Left colon (tissue), 2 donors: ENCODE results near the gene HS3ST2. TPM values are rescaled to one million over a fixed set of nuclear protein-coding genes. Genes with fewer than 3 reads are reported as not detected.

Experiments
- ATAC-seq: fragments of 200-7000 bp; cut with Tn5 transposase; one replicate; pipeline ENCODE4 v1.9.1; 2020; ENCODE audit warnings: mild to moderate bottlenecking, moderate library complexity
- DNase-seq, 2 donors: peaks; one replicate each; pipeline ENCODE4 v3.0.0-alpha.2; 2020
- intact Hi-C, 2 donors: fragments of 100-400 bp; cut with DNase I in 1 of 2; cut with micrococcal nuclease in 1 of 2; formaldehyde crosslinking; loops; one replicate each; pipeline versions ENCODE4 v1.11.2 to v1.14.0; 2022; cut with DNase I, micrococcal nuclease
- long read RNA-seq: library from polyadenylated mRNA; unstranded; transcript quantifications from one replicate; pipeline ENCODE4 v2.0.0, GENCODE V29; 2021
- total RNA-seq, 2 donors: library from RNA; stranded (reverse); fragmentation: NEBNext Ultra II Directional; extraction: Animal tissue kit (Norgen Biotek cat#: 25700); gene quantifications; one replicate each; pipeline ENCODE4 v1.2.1, GENCODE V29; 2021
- donor health status: DM: no; HTN: no; CAD: no.
- donor health status: DM: yes; HTN: yes; CAD: no.

The HS3ST2 gene
- total RNA-seq: under 1 TPM; 0.24 to 0.28 TPM
- long read RNA-seq: 0 reads

GRCh38 chr16:22813948-22814710 lies at the start of gene HS3ST2:
HS3ST2 (plus strand) TSS chr16:22814162; CDS start chr16:22814611, 449 bp downstream.
- intact Hi-C loops: no loop called here
- peak in 1 of 2 donors; percentile 49 for DNase-seq
- peak; percentile 72 for ATAC-seq

DNA sequence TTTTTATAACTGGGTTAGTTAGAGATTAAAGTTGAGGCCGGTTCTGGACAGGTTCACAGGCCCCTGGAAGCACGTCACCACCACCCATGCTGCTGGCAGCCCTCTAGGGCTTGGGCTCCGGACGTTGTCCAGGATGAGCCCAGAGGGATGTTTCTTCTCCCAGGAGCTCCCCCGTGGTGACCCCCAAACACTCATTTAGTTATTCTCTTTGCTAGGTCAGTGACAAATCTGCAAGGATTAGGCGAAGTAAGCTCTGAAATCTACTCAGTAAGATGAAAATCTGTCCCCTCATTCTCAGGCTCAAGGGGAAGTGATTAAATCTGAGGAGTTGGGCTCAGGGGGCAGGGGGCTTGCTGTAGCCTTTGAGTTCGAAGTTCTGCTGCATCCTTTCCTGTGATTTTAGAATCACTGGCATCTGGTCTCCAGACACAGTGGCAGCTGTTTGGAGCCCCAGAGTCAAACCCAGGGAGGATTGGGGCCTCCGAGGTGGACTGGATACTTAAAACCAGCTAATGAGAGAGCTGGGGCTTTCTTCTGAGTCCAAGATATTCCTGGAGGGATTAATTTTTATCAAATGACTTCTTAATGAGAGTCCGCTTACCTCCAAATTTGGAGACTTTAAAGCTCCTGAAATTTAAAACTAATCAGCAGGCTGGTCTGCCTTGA lies 49.2 kb upstream of the HS3ST2 start:
- no peak for DNase-seq
- ATAC-seq: no peak
- intact Hi-C loops: no loop called here

DNA sequence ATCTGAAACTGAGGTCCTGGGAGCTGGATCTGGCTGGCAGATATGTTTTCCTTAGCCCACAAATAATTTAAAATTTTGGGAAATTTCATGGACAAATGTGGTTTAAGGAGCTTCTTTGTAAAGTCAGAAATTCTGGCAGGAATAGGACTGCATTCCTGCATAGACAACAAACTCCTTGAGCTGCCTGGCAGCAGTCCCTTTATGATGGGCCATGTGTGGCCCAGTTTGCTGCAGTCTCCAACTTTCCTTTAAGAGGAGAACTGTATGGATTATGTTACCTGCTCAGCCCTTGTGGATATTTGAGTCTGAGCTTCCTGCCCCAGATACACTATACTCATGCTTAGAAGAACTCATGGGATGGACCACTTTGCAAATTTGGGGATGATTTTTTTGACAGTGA lies 48.5 kb upstream of the HS3ST2 start:
- DNase-seq (no peak), ATAC-seq (no peak)
- intact Hi-C loops: no loop called here

DNA sequence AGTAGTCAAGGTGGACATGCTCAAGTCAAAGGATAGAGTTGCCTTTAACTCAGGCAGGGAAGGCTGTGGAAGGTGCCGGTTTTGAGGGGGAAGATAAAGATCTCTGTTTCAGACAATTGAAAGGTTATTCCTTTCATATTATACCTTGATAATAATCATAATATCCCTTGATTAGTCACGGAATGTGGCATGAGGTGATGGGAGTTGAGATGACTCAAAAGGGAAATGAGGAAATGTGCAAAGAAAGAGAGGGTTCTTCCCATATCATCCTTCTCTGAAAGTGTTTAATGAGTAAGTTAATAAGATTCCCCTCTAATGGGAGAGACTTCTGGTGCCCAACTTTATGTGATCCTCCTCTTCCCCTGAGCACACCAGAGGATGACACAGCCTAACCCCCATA lies 43.1 kb upstream of the HS3ST2 start:
- no peak for ATAC-seq

DNA sequence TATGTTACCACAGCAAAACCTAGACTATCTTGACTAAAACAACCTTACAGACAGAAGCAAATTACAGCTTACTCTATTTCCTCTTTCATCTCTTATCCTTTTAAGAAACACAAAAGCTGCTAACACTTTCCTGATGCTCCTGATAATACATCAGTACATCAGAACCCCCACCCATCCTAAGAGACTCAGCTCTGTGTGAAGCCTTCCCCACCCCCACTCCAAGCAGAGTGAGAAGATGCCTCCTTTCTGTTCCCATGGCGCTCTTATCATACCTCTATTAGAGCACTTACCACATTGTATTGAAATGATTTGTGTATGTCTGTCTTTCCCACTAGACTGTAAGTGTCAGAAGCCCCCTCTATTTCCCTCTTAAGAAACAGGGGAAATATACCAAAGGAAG lies 42.4 kb upstream of the HS3ST2 start:
- no peak for ATAC-seq
- no peak for DNase-seq
- intact Hi-C loops: no loop called here

More for the DNA sequence above, 43.1 kb upstream of the HS3ST2 start:
- DNase-seq: no peak
- intact Hi-C loops: no loop called here

DNA sequence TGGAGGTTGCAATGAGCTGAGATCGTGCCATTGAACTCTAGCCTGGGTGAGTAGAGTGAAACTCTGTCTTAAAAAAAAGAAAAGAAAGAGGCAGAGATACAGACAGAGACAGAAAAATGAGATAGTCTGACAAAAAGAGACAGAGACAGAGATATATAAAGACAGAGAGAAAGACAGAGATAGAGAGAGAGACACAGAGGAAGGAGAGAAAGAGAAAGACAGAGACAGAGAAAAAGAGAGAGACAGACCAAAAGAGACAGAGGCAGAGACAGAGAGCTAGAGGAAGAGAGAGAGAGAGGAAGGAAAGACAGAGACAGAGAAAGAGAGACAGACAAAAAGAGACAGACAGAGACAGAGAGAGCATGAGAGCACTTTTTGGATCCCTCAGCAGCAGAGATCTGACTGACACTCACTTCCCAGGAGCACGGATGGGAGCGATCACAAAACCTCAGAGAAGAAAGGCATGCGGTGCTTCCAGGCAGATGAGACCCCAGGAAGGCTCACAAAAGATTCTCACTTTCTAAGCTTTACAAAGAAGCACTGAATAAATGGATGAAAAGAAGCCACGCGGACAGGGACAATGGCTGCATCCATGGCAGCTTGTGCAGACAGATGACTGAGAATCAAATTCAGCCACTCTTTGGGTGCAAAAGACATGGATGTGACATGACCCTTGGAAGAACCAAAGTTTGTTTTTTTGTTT lies 38.6 kb upstream of the HS3ST2 start:
- ATAC-seq: no peak

DNA sequence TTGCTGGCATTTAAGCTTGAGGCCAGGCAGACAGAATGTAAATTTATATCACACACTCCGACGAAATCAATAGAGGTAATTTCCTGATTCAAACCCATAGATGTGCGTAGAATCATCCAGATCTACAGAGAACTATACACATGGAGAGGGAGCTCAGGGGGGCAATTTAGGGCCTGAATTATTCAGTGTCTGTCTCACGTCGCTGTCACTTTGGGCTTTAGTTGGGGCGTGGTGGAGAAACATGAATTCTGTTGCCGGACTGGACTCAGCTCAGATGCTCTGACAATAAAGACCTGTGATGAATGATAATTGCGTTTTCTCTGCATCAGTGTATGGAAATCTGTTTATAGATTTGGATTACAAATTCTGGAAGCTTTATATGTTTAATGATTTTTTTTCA lies 32.5 kb upstream of the HS3ST2 start:
- intact Hi-C loops: no loop called here
- no peak for ATAC-seq
- no peak for DNase-seq

More for the DNA sequence above, 38.6 kb upstream of the HS3ST2 start:
- intact Hi-C loops: no loop called here
- DNase-seq: no peak

DNA sequence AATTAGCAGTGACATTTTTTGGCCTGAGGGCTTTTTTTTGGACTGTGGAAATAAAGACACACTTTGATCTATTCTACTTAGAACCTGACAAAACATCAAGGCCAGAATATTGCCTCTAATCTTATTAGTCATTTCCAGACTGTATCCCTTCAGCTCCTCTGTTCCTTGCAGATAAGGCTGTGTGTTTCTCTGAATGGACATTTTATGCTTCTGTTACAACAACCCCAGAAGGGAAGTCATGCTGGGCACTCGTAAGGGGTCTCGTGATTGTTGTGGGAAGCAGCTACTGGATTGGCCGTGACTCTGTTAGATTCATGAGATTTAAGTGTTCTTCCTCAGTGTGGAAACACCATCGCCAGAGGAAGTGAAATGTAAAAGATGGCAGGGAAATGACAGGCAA lies 31.6 kb upstream of the HS3ST2 start:
- intact Hi-C loops: no loop called here
- no peak for ATAC-seq
- DNase-seq: no peak

DNA sequence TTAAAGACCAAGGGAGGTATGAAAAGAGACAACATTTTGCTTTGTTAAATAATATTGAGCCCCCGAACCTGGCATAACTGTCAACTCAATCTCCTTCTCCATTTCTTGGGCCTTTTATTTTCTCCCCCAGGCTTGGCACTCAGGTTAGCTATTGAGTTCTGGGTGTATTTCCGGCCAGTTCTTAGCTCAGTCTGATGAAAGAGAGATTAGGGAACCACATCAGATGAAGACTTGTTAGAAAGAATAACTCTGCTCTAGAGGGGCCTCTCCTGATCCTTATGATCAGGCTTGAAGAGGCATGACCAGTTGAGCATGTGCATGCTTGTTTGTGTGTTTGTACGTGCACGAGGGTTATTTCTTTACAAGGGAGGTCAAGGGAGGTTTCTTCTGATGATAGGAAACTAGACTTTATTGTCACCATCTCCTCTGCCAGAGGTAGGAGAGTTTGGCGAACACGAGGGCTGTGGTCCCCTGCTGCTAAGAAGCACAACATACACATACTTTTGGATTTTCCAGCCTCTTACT lies 29.2 kb upstream of the HS3ST2 start:
- intact Hi-C loops: no loop called here
- DNase-seq (no peak), ATAC-seq (no peak)

DNA sequence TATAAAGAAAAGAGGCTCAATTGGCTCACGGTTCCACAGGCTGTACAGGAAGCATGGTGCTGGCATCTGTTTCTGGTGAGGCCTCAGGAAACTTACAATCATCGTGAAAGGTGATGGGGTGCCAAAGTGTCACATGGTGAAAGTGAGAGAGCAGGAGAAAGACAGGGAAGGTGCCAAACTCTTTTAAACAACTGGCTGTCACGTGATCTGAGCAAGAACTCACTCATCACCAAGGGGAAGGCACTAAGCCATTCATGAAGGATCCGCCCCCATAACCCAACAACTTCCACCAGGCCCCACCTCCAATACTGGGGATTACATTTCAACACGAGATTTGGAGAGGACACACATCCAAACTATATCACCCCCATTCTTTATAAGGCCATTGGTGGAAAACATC lies 28.4 kb upstream of the HS3ST2 start:
- ATAC-seq (no peak), DNase-seq (no peak)
- intact Hi-C loops: no loop called here

DNA sequence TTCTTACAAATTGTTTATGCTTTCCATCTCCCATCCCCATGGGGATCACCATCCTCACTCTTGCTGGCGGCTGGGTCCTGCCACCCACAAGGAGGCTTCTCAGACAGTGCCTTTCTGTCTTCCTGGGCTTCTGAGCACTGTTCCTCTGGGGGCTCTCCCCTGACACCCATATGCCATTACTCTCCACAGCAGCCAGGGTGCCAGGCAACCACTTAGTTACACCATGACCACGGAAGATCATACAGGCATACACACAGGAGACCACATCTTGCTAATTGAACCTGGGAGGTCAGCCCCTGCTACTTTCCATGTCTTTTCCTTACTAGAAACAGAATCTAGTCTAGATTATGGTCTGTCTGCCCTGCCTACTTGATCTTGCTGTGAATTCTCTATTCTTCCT lies 27.7 kb upstream of the HS3ST2 start:
- intact Hi-C loops: no loop called here
- no peak for DNase-seq
- no peak for ATAC-seq

- DNase-seq (no peak), ATAC-seq (no peak)
- intact Hi-C loops: no loop called here
Measured at GRCh38 chr16:22786691-22787090, 27.3 kb upstream of the HS3ST2 start.

- DNase-seq (peak in 1 of 2 donors; percentile 12), ATAC-seq (peak; percentile 85)
- intact Hi-C loops: no loop called here
Measured at GRCh38 chr16:22787466-22788192, 26.3 kb upstream of the HS3ST2 start.

DNA sequence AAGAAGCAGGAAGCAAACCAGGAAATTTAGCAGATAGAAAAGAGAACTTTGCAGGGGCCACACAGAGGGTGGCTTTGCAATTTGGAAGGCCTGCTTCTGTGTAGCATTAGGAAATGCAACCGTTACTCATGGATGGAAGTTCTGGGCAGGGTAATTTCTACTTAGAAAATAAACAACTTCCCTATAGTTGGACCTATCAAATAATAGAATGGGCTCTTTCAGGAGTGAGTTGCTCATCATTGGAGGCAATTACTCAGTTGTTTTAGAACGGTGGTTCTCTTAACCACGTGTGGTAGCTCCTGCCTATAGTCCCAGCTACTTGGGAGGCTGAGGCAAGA lies 25.8 kb upstream of the HS3ST2 start:
- intact Hi-C loops: no loop called here
- ATAC-seq (no peak), DNase-seq (no peak)

GRCh38 chr16:22789281-22789945 lies 24.5 kb upstream of the HS3ST2 start:
- intact Hi-C loops: no loop called here
- ATAC-seq (no peak), DNase-seq (no peak)

- DNase-seq (no peak), ATAC-seq (no peak)
- intact Hi-C loops: no loop called here
Measured at GRCh38 chr16:22797551-22797950, 16.4 kb upstream of the HS3ST2 start.

DNA sequence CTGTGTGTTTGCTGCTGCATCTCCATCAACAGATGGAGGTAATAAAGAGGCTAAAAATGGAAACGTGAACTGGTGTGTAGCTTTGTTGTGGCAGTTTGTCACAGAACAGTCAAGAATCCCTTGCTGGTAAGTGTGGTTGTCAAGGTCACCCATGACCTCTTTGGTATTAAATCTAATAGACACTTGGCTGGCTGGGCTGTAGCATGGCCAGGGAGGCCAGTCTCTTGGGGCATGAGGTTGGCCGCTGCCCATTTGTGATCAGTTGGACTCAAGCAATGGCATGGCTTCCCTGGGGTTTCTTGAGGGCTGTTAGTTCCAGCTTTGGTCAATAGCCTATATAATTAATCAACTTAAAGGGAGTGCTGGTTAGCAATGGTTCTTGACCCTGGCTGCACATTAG lies 14.8 kb upstream of the HS3ST2 start:
- ATAC-seq (no peak), DNase-seq (no peak)
- intact Hi-C loops: no loop called here

GRCh38 chr16:22804893-22805292 lies 9.1 kb upstream of the HS3ST2 start:
- ATAC-seq (no peak), DNase-seq (no peak)
- intact Hi-C loops: no loop called here

DNA sequence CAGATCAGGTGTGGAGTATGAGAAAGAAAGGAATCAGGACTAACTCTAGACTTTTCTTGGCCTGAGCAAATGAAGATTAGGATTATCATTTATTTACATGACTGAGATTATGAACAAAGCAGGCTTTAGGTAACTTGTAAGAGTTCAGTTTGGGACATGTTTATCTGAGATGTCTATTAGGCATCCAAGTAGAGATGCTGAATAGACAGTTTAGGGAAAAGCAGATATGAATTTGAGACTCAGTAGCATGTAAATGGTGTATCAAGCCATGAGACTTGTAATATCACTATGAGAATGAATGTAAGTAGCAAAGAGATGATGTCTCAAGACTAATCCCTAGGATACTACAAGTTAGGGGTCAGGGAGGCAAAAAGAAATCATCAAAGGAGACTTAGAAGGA lies 8.6 kb upstream of the HS3ST2 start:
- DNase-seq (no peak), ATAC-seq (no peak)
- intact Hi-C loops: no loop called here
